Measurements from ENCODE around the gene MYOC.
A peak's percentile ranks its signal among the peaks of the same experiment; 100 is the strongest.
"Not testable (repeated sequence)": the region's sequence is repeated elsewhere in the genome, so short reads cannot be mapped to it uniquely, and the experiment has no call there.

MYOC gene

DNA sequence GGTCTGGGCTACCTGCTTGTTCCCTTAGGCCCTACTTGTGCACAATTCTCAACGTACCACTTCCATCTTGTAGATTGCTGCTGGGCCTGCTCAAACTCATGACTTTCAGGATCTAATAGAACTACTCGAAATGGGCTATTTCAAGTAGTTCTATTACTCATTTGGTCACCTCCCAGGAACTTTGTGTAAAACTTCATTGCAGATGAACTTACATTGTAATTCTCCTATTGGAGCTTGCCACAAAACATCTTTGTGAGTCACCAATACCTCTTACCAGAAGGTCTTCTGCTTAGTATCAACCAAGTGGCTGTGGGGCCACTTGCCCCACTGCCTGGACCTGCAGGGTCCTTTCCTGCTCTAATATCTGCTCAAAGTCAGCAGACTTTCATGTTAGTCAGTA is 41.2 kb downstream of the MYOC start:
- H3K4me1 ChIP-seq (ENCODE audit: control insufficient read depth in 5 of 5, insufficient read depth in 5 of 5, low read length in 5 of 5): peaks cover 0 to 13% (median 0%) of the 10 kb centered on the region in 5 donors
- H3K4me3 ChIP-seq (ENCODE audit: low read depth in 1 of 5, low read length in 5 of 5): no peak overlapping the region
- no peaks in the 10 kb centered on the region for H3K36me3 ChIP-seq (ENCODE audit: control insufficient read depth in 5 of 5, insufficient read depth in 5 of 5, low read length in 5 of 5)
- no peak overlapping the region for H3K27ac ChIP-seq (ENCODE audit: low read depth, low read length)
- no peaks in the 10 kb centered on the region for H3K9me3 ChIP-seq (ENCODE audit: control insufficient read depth in 5 of 5, low read length in 5 of 5)
- H3K27me3 ChIP-seq (ENCODE audit: control insufficient read depth in 5 of 5, insufficient read depth in 4 of 5, low read length in 5 of 5): no peaks in the 10 kb centered on the region
- no peak overlapping the region for H3K9ac ChIP-seq (ENCODE audit: low read length in 5 of 5)

DNA sequence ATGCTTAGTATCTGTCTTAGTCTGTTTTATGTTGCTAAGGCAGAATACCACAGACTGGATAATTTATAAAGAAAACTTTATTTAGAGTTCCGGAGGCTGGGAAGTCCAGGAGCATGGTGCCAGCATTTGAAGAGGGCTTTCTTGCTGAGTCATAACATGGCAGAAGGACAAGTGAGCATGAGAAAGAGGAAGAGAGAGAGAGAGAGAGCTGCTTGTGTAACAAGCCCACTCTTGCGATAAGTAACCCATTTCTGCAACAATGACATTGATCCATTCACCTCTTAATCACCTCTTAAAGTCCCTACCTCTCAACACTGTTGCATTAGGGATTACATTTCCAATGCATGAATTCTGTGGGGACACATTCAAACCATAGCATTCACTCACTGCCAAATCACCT is 42.1 kb downstream of the MYOC start:
- Histone ChIP-seq H3K4me3 (ENCODE audit: low read depth in 1 of 5, low read length in 5 of 5) (no peak overlapping the region), H3K27me3 (ENCODE audit: control insufficient read depth in 5 of 5, insufficient read depth in 4 of 5, low read length in 5 of 5) (no peaks in the 10 kb centered on the region), H3K9me3 (ENCODE audit: control insufficient read depth in 5 of 5, low read length in 5 of 5) (no peaks in the 10 kb centered on the region), H3K27ac (ENCODE audit: low read depth, low read length) (no peak overlapping the region), H3K9ac (ENCODE audit: low read length in 5 of 5) (no peak overlapping the region), H3K4me1 (ENCODE audit: control insufficient read depth in 5 of 5, insufficient read depth in 5 of 5, low read length in 5 of 5) (peaks cover 0 to 13% (median 0%) of the 10 kb centered on the region in 5 donors), H3K36me3 (ENCODE audit: control insufficient read depth in 5 of 5, insufficient read depth in 5 of 5, low read length in 5 of 5) (no peaks in the 10 kb centered on the region)

DNA sequence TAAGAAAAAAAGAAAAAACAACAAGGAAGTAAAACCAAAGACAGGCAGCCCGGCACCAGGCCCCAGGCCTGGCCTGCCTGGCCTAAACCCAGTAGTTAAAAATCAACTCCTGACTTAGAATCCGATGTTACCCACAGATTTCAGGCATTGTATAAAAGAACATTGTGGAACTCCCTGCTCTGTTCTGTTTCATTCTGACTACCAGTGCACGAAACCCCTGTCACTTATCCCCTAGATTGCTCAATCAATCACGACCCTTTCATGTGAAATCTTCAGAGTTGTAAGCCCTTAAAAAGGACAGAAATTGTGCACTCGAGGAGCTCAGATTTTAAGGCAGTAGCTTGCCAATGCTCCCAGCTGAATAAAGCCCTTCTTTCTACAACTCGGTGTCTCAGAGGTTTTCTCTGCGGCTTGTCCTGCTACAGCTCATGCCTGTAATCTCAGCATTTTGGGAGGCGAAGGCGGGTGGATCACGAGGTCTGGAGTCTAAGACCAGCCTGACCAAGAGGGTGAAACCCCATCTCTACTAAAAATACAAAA is 46.0 kb downstream of the MYOC start:
- Histone ChIP-seq H3K27ac (ENCODE audit: low read depth, low read length) (peak overlapping the region; percentile 41), H3K9ac (ENCODE audit: low read length in 5 of 5) (no peak overlapping the region)

DNA sequence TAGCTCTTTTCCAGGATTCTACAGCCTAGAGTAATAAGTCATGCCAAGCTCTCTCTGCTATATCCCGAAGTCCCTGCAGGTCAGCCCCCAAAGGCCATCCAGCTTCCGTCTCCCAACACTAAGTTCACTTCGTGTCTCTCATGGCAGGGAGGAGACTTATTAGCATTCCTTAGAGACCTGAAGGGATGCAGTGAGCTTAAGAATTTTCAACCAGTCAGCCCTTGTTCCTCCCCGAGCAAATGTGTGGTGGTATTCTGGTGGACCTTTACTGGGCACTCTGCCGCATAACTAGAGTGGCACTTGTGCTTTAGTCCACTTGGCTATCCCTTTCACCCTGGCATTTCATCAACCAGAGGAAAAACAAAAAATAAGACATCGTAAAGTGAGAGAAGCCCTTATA is 49.4 kb downstream of the MYOC start:
- H3K9ac ChIP-seq (ENCODE audit: low read length in 5 of 5); H3K27me3 ChIP-seq (ENCODE audit: control insufficient read depth in 5 of 5, insufficient read depth in 4 of 5, low read length in 5 of 5); H3K4me1 ChIP-seq (ENCODE audit: control insufficient read depth in 5 of 5, insufficient read depth in 5 of 5, low read length in 5 of 5); H3K27ac ChIP-seq (ENCODE audit: low read depth, low read length); H3K9me3 ChIP-seq (ENCODE audit: control insufficient read depth in 5 of 5, low read length in 5 of 5); H3K4me3 ChIP-seq (ENCODE audit: low read depth in 1 of 5, low read length in 5 of 5); H3K36me3 ChIP-seq (ENCODE audit: control insufficient read depth in 5 of 5, insufficient read depth in 5 of 5, low read length in 5 of 5): not testable (repeated sequence)

More for the DNA sequence above, 46.0 kb downstream of the MYOC start:
- peaks cover 0 to 11% (median 4%) of the 10 kb centered on the region in 5 donors for H3K4me1 ChIP-seq (ENCODE audit: control insufficient read depth in 5 of 5, insufficient read depth in 5 of 5, low read length in 5 of 5)
- no peaks in the 10 kb centered on the region for H3K36me3 ChIP-seq (ENCODE audit: control insufficient read depth in 5 of 5, insufficient read depth in 5 of 5, low read length in 5 of 5)
- no peaks in the 10 kb centered on the region for H3K27me3 ChIP-seq (ENCODE audit: control insufficient read depth in 5 of 5, insufficient read depth in 4 of 5, low read length in 5 of 5)
- H3K9me3 ChIP-seq (ENCODE audit: control insufficient read depth in 5 of 5, low read length in 5 of 5): no peaks in the 10 kb centered on the region
- no peak overlapping the region for H3K4me3 ChIP-seq (ENCODE audit: low read depth in 1 of 5, low read length in 5 of 5)

DNA sequence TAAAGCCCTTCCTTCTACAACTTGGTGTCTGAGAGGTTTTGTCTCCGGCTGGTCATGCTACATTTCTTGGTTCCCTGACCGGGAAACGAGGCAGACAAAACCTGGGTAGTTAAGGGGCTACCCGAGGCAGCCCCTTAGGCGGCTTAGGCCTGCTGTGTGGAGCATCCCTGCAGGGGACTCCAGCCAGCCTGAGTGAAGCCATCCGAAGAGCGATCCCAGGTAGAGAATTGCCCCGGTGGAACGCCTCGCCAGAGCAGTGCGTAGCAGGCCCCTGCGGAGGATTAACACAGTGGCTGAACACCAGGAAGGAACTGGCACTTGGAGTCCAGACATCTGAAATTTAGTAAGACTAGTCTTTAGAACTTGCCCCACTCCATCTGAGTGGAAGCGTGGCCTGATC is 51.6 kb downstream of the MYOC start:
- H3K9me3 ChIP-seq (ENCODE audit: control insufficient read depth in 5 of 5, low read length in 5 of 5): no peaks in the 10 kb centered on the region
- H3K27me3 ChIP-seq (ENCODE audit: control insufficient read depth in 5 of 5, insufficient read depth in 4 of 5, low read length in 5 of 5): no peaks in the 10 kb centered on the region
- no peak overlapping the region for H3K27ac ChIP-seq (ENCODE audit: low read depth, low read length)
- H3K9ac ChIP-seq (ENCODE audit: low read length in 5 of 5): no peak overlapping the region
- no peak overlapping the region for H3K4me3 ChIP-seq (ENCODE audit: low read depth in 1 of 5, low read length in 5 of 5)
- peaks cover 0 to 7% (median 4%) of the 10 kb centered on the region in 5 donors for H3K4me1 ChIP-seq (ENCODE audit: control insufficient read depth in 5 of 5, insufficient read depth in 5 of 5, low read length in 5 of 5)
- H3K36me3 ChIP-seq (ENCODE audit: control insufficient read depth in 5 of 5, insufficient read depth in 5 of 5, low read length in 5 of 5): peaks cover 0 to under 1% (median 0%) of the 10 kb centered on the region in 5 donors

DNA sequence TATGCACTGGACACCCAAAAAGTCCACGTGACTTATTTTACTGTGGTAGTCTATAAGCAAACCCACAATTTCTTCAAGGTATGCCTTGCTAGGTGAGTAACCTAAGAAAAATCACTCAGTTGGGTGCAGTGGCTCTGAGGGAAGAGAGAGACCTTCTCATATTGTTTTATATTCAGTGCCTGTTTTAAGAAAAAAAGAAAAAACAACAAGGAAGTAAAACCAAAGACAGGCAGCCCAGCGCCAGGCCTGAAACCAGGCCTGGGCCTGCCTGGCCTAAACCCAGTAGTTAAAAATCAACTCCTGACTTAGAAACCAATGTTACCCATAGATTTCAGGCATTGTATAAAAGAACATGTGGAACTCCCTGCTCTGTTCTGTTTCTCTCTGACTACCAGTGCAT is 52.2 kb downstream of the MYOC start:
- H3K27me3 ChIP-seq (ENCODE audit: control insufficient read depth in 5 of 5, insufficient read depth in 4 of 5, low read length in 5 of 5): not testable (repeated sequence)

DNA sequence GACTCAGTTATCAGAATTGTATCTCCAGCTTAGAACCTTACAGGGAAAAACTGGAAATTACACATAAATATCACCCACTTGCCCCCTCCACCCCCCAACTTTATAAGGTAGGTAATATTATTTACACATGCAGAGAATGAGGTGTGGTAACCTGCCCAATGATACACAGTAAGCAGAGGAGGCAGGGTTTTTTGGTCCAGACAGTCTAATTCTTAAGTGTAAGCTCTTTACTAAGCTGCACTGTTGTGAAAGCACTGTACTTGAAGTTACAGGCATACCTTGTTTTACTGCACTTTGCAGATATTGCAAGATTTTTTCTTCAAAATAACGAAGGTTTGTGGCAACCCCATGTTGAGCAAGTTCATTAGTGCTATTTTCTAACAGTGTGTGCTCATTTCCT is 55.3 kb downstream of the MYOC start:
- no peaks in the 10 kb centered on the region for H3K27me3 ChIP-seq (ENCODE audit: control insufficient read depth in 5 of 5, insufficient read depth in 4 of 5, low read length in 5 of 5)
- no peaks in the 10 kb centered on the region for H3K9me3 ChIP-seq (ENCODE audit: control insufficient read depth in 5 of 5, low read length in 5 of 5)
- H3K4me1 ChIP-seq (ENCODE audit: control insufficient read depth in 5 of 5, insufficient read depth in 5 of 5, low read length in 5 of 5): no peaks in the 10 kb centered on the region
- no peak overlapping the region for H3K9ac ChIP-seq (ENCODE audit: low read length in 5 of 5)
- H3K4me3 ChIP-seq (ENCODE audit: low read depth in 1 of 5, low read length in 5 of 5): no peak overlapping the region
- H3K36me3 ChIP-seq (ENCODE audit: control insufficient read depth in 5 of 5, insufficient read depth in 5 of 5, low read length in 5 of 5): peaks cover 5 to 14% (median 13%) of the 10 kb centered on the region in 5 donors
- no peak overlapping the region for H3K27ac ChIP-seq (ENCODE audit: low read depth, low read length)

More for the DNA sequence above, 52.2 kb downstream of the MYOC start:
- not testable (repeated sequence) for H3K9me3 ChIP-seq (ENCODE audit: control insufficient read depth in 5 of 5, low read length in 5 of 5); H3K4me3 ChIP-seq (ENCODE audit: low read depth in 1 of 5, low read length in 5 of 5); H3K36me3 ChIP-seq (ENCODE audit: control insufficient read depth in 5 of 5, insufficient read depth in 5 of 5, low read length in 5 of 5); H3K27ac ChIP-seq (ENCODE audit: low read depth, low read length); H3K4me1 ChIP-seq (ENCODE audit: control insufficient read depth in 5 of 5, insufficient read depth in 5 of 5, low read length in 5 of 5); H3K9ac ChIP-seq (ENCODE audit: low read length in 5 of 5)

DNA sequence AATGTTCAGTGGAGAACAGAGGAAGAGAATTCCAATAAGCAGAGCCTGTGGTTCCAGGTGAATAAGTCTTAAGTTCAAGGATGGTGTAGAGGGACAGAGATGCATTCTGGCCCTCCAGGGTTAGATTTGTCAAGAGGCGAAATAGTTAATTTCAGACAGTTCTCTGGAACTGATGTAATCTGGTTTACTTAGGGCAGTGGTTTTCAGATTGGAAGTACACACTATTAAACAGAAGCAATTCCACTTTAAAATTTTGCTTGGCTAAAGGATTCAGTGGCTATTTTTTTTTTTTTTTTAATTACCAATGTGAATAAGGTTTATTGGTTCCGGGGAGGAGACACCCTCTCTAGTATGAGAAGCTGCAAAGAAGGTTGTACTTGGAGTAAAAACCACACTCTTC is 55.8 kb downstream of the MYOC start:
- H3K4me1 ChIP-seq (ENCODE audit: control insufficient read depth in 5 of 5, insufficient read depth in 5 of 5, low read length in 5 of 5): no peaks in the 10 kb centered on the region
- peaks cover 10 to 19% (median 18%) of the 10 kb centered on the region in 5 donors for H3K36me3 ChIP-seq (ENCODE audit: control insufficient read depth in 5 of 5, insufficient read depth in 5 of 5, low read length in 5 of 5)
- H3K4me3 ChIP-seq (ENCODE audit: low read depth in 1 of 5, low read length in 5 of 5): no peak overlapping the region
- no peaks in the 10 kb centered on the region for H3K9me3 ChIP-seq (ENCODE audit: control insufficient read depth in 5 of 5, low read length in 5 of 5)
- H3K27me3 ChIP-seq (ENCODE audit: control insufficient read depth in 5 of 5, insufficient read depth in 4 of 5, low read length in 5 of 5): no peaks in the 10 kb centered on the region
- no peak overlapping the region for H3K9ac ChIP-seq (ENCODE audit: low read length in 5 of 5)
- no peak overlapping the region for H3K27ac ChIP-seq (ENCODE audit: low read depth, low read length)

DNA sequence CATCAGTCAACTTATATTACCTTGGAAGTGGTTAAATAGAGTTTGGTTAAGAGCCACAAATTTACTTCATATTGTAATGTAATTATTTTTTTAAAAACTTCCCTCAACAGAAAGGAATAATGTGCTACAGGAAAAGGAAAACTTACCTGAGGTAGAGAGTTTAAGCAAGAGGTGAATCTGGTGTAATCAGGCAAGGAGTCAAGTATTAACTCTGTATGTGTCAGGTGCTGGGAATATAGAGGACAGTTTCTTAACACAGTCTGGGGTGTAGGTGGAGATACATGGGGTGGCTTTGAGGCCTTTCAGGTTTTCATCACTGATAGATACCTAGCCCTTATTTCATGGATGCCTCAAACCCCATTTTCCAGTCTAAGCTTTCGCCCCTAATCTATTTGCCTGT is 56.4 kb downstream of the MYOC start:
- H3K9ac ChIP-seq (ENCODE audit: low read length in 5 of 5): no peak overlapping the region
- H3K4me1 ChIP-seq (ENCODE audit: control insufficient read depth in 5 of 5, insufficient read depth in 5 of 5, low read length in 5 of 5): no peaks in the 10 kb centered on the region
- H3K36me3 ChIP-seq (ENCODE audit: control insufficient read depth in 5 of 5, insufficient read depth in 5 of 5, low read length in 5 of 5): peaks cover 16 to 25% (median 24%) of the 10 kb centered on the region in 5 donors
- H3K27ac ChIP-seq (ENCODE audit: low read depth, low read length): no peak overlapping the region
- H3K4me3 ChIP-seq (ENCODE audit: low read depth in 1 of 5, low read length in 5 of 5): no peak overlapping the region
- H3K27me3 ChIP-seq (ENCODE audit: control insufficient read depth in 5 of 5, insufficient read depth in 4 of 5, low read length in 5 of 5): no peaks in the 10 kb centered on the region
- no peaks in the 10 kb centered on the region for H3K9me3 ChIP-seq (ENCODE audit: control insufficient read depth in 5 of 5, low read length in 5 of 5)

DNA sequence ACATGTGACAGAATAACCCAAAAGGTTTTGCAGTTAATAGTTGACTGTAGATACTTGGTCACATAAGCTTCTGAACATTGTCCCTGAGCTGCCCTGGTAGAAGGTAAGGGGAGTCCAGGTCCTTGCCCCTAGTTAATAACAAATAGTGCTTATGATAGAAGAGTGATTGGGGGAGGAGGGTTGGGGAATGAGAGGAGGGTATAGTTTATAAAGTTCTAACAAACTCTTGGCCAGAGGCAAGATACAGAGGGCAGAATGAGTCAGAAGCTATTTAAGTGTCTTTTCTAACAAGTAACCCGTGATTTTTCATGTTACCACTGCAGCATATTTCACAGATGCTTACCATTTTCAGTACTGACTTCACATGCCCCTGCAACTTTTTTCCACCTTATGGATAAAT is 57.2 kb downstream of the MYOC start:
- Histone ChIP-seq H3K9me3 (ENCODE audit: control insufficient read depth in 5 of 5, low read length in 5 of 5) (no peaks in the 10 kb centered on the region), H3K4me3 (ENCODE audit: low read depth in 1 of 5, low read length in 5 of 5) (no peak overlapping the region), H3K27ac (ENCODE audit: low read depth, low read length) (no peak overlapping the region), H3K36me3 (ENCODE audit: control insufficient read depth in 5 of 5, insufficient read depth in 5 of 5, low read length in 5 of 5) (peaks cover 19 to 32% (median 30%) of the 10 kb centered on the region in 5 donors), H3K4me1 (ENCODE audit: control insufficient read depth in 5 of 5, insufficient read depth in 5 of 5, low read length in 5 of 5) (no peaks in the 10 kb centered on the region), H3K27me3 (ENCODE audit: control insufficient read depth in 5 of 5, insufficient read depth in 4 of 5, low read length in 5 of 5) (no peaks in the 10 kb centered on the region), H3K9ac (ENCODE audit: low read length in 5 of 5) (no peak overlapping the region)

DNA sequence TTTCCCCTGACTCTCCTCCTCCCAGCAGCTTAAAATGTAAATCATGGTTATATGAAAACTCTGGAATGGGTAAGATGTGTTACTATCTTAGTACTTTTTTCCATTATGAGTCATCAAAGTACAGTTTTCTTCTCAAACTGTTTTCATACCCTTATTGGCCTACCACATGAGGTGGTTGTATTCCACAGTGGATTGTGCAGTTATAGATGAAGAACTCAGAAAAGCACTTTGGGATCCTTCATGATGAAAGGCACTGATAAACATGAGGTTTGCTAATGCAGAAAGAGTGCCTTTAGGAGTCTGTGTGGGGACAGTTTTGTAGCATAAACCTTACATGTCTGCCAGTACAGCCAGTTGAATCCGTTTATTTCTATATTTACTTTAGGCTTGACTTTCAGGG is 62.5 kb downstream of the MYOC start:
- H3K27ac ChIP-seq (ENCODE audit: low read depth, low read length): no peak overlapping the region
- H3K4me3 ChIP-seq (ENCODE audit: low read depth in 1 of 5, low read length in 5 of 5): no peak overlapping the region
- peaks cover 60 to 73% (median 62%) of the 10 kb centered on the region in 5 donors for H3K36me3 ChIP-seq (ENCODE audit: control insufficient read depth in 5 of 5, insufficient read depth in 5 of 5, low read length in 5 of 5)
- H3K4me1 ChIP-seq (ENCODE audit: control insufficient read depth in 5 of 5, insufficient read depth in 5 of 5, low read length in 5 of 5): no peaks in the 10 kb centered on the region
- no peak overlapping the region for H3K9ac ChIP-seq (ENCODE audit: low read length in 5 of 5)
- H3K27me3 ChIP-seq (ENCODE audit: control insufficient read depth in 5 of 5, insufficient read depth in 4 of 5, low read length in 5 of 5): no peaks in the 10 kb centered on the region
- no peaks in the 10 kb centered on the region for H3K9me3 ChIP-seq (ENCODE audit: control insufficient read depth in 5 of 5, low read length in 5 of 5)

Data from subcutaneous abdominal adipose tissue (tissue), 5 donors.